Right lobe of liver (tissue), 5 donors: Measurements from ENCODE around the gene FLT3. TPM values are rescaled to one million over a fixed set of nuclear protein-coding genes. Genes with fewer than 3 reads are reported as not detected.

ENCODE experiments used
- small RNA-seq, 2 experiments: library from RNA; depleted of rRNA; stranded (forward); fragments of <200 nt; gene quantifications; one replicate each; pipeline ENCODE3, GENCODE V24; 2016
- total RNA-seq, 6 experiments: library from RNA; depleted of rRNA in 2 of 6; stranded (reverse); fragments of >200 nt in 2 of 6; fragmentation: NEBNext Ultra II Directional in 3 of 6; extraction: Animal tissue kit (Norgen Biotek cat#: 25700) in 3 of 6; gene quantifications; one replicate each; pipeline versions ENCODE4 v1.1.0 to v1.2.4, GENCODE V29; 2016 to 2023
- donor health status: DM: no; HTN: no; CAD: no.
- donor health status: DM: no; HTN: no; CAD: no.
- donor health status: DM: no; HTN: yes; CAD: no.
- donor health status: DM: no; HTN: yes; CAD: no.

Gene FLT3
- total RNA-seq, 6 experiments from 2014 or later = 0.04 to 0.74 (median 0.24) TPM

Small RNA genes within 50 kb of the gene (small RNA-seq; reads per million reads assigned to genes)
- 0 to 0.13 reads per million in 2 experiments for gene RN7SL272P

Other genes starting within 250 kb of the FLT3 start
- under 1 TPM in 4 of 6 experiments, not detected in 2; 0.06 to 0.66 (median 0.21) TPM for gene PDX1, start 180.6 kb downstream of the FLT3 start, total RNA-seq
- not detected for gene CDX2, start 131.3 kb downstream of the FLT3 start, total RNA-seq
- gene URAD, start 111.9 kb downstream of the FLT3 start, total RNA-seq = not detected
- 10 to 100 TPM in 4 of 6 experiments, 1 to 10 TPM in 2; 7.0 to 12.5 (median 10.2) TPM for gene PAN3, start 38.0 kb upstream of the FLT3 start, total RNA-seq